Measurements from ENCODE around the gene RPS6KA2. TPM values are rescaled to one million over a fixed set of nuclear protein-coding genes. Genes with fewer than 3 reads are reported as not detected.
A peak's percentile ranks its signal among the peaks of the same experiment; 100 is the strongest.
"Not testable (repeated sequence)": the region's sequence is repeated elsewhere in the genome, so short reads cannot be mapped to it uniquely, and the experiment has no call there.

RPS6KA2 gene
- polyA plus RNA-seq, 1 donor from 2014 or later: 4.9 TPM

- H3K4me3 Mint-ChIP-seq: peak overlapping the region in 1 of 4 donors; percentile 21
- no peaks in the 10 kb centered on the region for H3K36me3 Mint-ChIP-seq
- peaks cover 1 to 14% (median 2%) of the 10 kb centered on the region in 3 donors for H3K4me1 Mint-ChIP-seq
- H3K27ac Mint-ChIP-seq: peak overlapping the region in 1 of 3 donors; percentile 59
- H3K27me3 Mint-ChIP-seq: peaks cover 49% of the 10 kb centered on the region
- H3K9me3 Mint-ChIP-seq: peaks cover 0 to 2% (median 0%) of the 10 kb centered on the region in 3 donors
These were observed 8.2 kb upstream of the RPS6KA2 start for GRCh38 chr6:166635013-166635970.

GRCh38 chr6:166634581-166634980 lies 7.5 kb upstream of the RPS6KA2 start:
- H3K27ac Mint-ChIP-seq, H3K36me3 Mint-ChIP-seq, H3K9me3 Mint-ChIP-seq, H3K4me3 Mint-ChIP-seq, H3K4me1 Mint-ChIP-seq: not testable (repeated sequence)
- H3K27me3 Mint-ChIP-seq: peaks cover 49% of the 10 kb centered on the region

- H3K27ac Mint-ChIP-seq: no peak overlapping the region
- peaks cover 0 to 8% (median 2%) of the 10 kb centered on the region in 3 donors for H3K4me1 Mint-ChIP-seq
- H3K4me3 Mint-ChIP-seq: no peak overlapping the region
- H3K9me3 Mint-ChIP-seq: no peaks in the 10 kb centered on the region
- peaks cover 51% of the 10 kb centered on the region for H3K27me3 Mint-ChIP-seq
- H3K36me3 Mint-ChIP-seq: no peaks in the 10 kb centered on the region
These were observed 6.9 kb upstream of the RPS6KA2 start for GRCh38 chr6:166633732-166634535.

GRCh38 chr6:166632731-166633130 lies 5.7 kb upstream of the RPS6KA2 start:
- H3K27me3 Mint-ChIP-seq: peaks cover 47% of the 10 kb centered on the region
- peaks cover 0 to 7% (median 6%) of the 10 kb centered on the region in 3 donors for H3K4me1 Mint-ChIP-seq
- H3K4me3 Mint-ChIP-seq: peak overlapping the region in 1 of 4 donors; percentile 43
- no peak overlapping the region for H3K27ac Mint-ChIP-seq
- H3K36me3 Mint-ChIP-seq: no peaks in the 10 kb centered on the region
- H3K9me3 Mint-ChIP-seq: no peaks in the 10 kb centered on the region

- H3K4me3 Mint-ChIP-seq: no peak overlapping the region
- H3K27ac Mint-ChIP-seq: no peak overlapping the region
- H3K27me3 Mint-ChIP-seq: peaks cover 45% of the 10 kb centered on the region
- no peaks in the 10 kb centered on the region for H3K9me3 Mint-ChIP-seq
- no peaks in the 10 kb centered on the region for H3K36me3 Mint-ChIP-seq
- peaks cover 0 to 17% (median 11%) of the 10 kb centered on the region in 3 donors for H3K4me1 Mint-ChIP-seq
These were observed 3.4 kb upstream of the RPS6KA2 start for GRCh38 chr6:166630462-166630861.

- H3K4me3 Mint-ChIP-seq: peak overlapping the region in 1 of 4 donors; percentile 97
These were observed 2.6 kb upstream of the RPS6KA2 start for GRCh38 chr6:166629628-166630027.

GRCh38 chr6:166627875-166628801 lies 1.1 kb upstream of the RPS6KA2 start:
- Mint-ChIP-seq H3K4me1 (peaks cover 0 to 17% (median 11%) of the 10 kb centered on the region in 3 donors), H3K36me3 (no peaks in the 10 kb centered on the region), H3K4me3 (peak overlapping the region; percentile 95 to 99 (median 98)), H3K27ac (peak overlapping the region; percentile 60 to 95 (median 87)), H3K27me3 (peaks cover 41% of the 10 kb centered on the region), H3K9me3 (no peaks in the 10 kb centered on the region)

More at GRCh38 chr6:166629628-166630027, 2.6 kb upstream of the RPS6KA2 start:
- no peaks in the 10 kb centered on the region for H3K36me3 Mint-ChIP-seq
- peaks cover 0 to 17% (median 11%) of the 10 kb centered on the region in 3 donors for H3K4me1 Mint-ChIP-seq
- H3K27ac Mint-ChIP-seq: no peak overlapping the region
- H3K27me3 Mint-ChIP-seq: peaks cover 41% of the 10 kb centered on the region
- H3K9me3 Mint-ChIP-seq: no peaks in the 10 kb centered on the region

GRCh38 chr6:166626177-166627032 lies 646 bp downstream of the RPS6KA2 start:
- Mint-ChIP-seq H3K4me3 (peak overlapping the region; percentile 76 to 93 (median 82)), H3K27me3 (peaks cover 39% of the 10 kb centered on the region)

GRCh38 chr6:166625356-166625755 lies 1.7 kb downstream of the RPS6KA2 start:
- Mint-ChIP-seq H3K27me3 (peaks cover 31% of the 10 kb centered on the region), H3K4me1 (peaks cover 0 to 17% (median 11%) of the 10 kb centered on the region in 3 donors), H3K9me3 (no peaks in the 10 kb centered on the region), H3K36me3 (no peaks in the 10 kb centered on the region), H3K4me3 (peak overlapping the region in 1 of 4 donors; percentile 76), H3K27ac (no peak overlapping the region)

More at GRCh38 chr6:166626177-166627032, 646 bp downstream of the RPS6KA2 start:
- Mint-ChIP-seq H3K36me3 (no peaks in the 10 kb centered on the region), H3K9me3 (no peaks in the 10 kb centered on the region), H3K4me1 (peaks cover 0 to 17% (median 11%) of the 10 kb centered on the region in 3 donors), H3K27ac (peak overlapping the region in 1 of 3 donors; percentile 29)

GRCh38 chr6:166624275-166624674 lies 2.8 kb downstream of the RPS6KA2 start:
- Mint-ChIP-seq H3K4me3 (peak overlapping the region in 1 of 4 donors; percentile 5), H3K4me1 (peaks cover 0 to 17% (median 11%) of the 10 kb centered on the region in 3 donors), H3K9me3 (no peaks in the 10 kb centered on the region), H3K36me3 (no peaks in the 10 kb centered on the region), H3K27me3 (peaks cover 21% of the 10 kb centered on the region), H3K27ac (peak overlapping the region in 1 of 3 donors; percentile 23)

GRCh38 chr6:166623318-166623717 lies 3.7 kb downstream of the RPS6KA2 start:
- peaks cover 6% of the 10 kb centered on the region for H3K36me3 Mint-ChIP-seq
- no peak overlapping the region for H3K27ac Mint-ChIP-seq
- peaks cover 13% of the 10 kb centered on the region for H3K27me3 Mint-ChIP-seq
- H3K9me3 Mint-ChIP-seq: no peaks in the 10 kb centered on the region
- peaks cover 0 to 14% (median 9%) of the 10 kb centered on the region in 3 donors for H3K4me1 Mint-ChIP-seq
- no peak overlapping the region for H3K4me3 Mint-ChIP-seq

- Mint-ChIP-seq H3K27me3 (peaks cover 11% of the 10 kb centered on the region), H3K27ac (no peak overlapping the region), H3K4me3 (no peak overlapping the region), H3K4me1 (peaks cover 0 to 5% (median 4%) of the 10 kb centered on the region in 3 donors), H3K36me3 (peaks cover 9% of the 10 kb centered on the region), H3K9me3 (no peaks in the 10 kb centered on the region)
These were observed 5.9 kb downstream of the RPS6KA2 start for GRCh38 chr6:166621114-166621540.

GRCh38 chr6:166620478-166621113 lies 6.5 kb downstream of the RPS6KA2 start:
- Mint-ChIP-seq H3K27ac (no peak overlapping the region), H3K9me3 (no peaks in the 10 kb centered on the region), H3K36me3 (peaks cover 9% of the 10 kb centered on the region), H3K4me1 (no peaks in the 10 kb centered on the region), H3K27me3 (peaks cover 5% of the 10 kb centered on the region), H3K4me3 (peak overlapping the region in 1 of 4 donors; percentile 51)
